ENCODE results near the gene GDPD4. TPM values are rescaled to one million over a fixed set of nuclear protein-coding genes. Genes with fewer than 3 reads are reported as not detected.

Gene GDPD4
- total RNA-seq, 2 experiments from 2014 or later: not detected

DNA sequence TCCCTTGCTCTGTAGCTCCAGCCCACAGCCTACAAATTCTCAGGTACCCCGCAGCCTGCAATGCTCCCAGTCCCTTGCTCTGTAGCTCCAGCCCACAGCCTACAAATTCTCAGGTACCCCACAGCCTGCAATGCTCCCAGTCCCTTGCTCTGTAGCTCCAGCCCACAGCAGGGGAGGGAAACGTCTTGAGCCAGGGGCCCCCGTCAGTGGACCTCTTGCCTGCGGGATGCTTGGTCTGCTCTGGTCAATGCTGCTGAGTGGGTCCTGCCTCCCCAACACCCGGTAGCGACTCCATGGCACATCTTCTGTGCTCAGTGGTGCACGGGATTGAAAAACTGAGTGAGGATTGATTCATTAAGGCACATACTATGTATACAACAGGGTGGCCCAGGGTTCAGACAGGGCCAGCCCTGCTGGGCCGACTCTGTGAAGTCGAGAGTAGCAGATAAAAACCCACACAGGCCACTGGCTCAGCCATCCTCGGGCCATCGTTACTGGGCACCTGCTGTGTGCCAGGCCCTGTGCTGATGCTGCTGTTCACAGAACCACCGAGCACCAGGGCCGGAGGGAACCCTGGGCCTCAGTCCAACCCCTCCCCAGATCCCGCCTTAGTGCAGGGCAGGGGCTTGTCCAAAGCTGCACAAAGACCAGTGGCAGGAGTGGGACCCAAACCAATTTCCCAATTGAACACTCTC lies 103.7 kb downstream of the GDPD4 start:
- TF ChIP-seq, protein P1, sequence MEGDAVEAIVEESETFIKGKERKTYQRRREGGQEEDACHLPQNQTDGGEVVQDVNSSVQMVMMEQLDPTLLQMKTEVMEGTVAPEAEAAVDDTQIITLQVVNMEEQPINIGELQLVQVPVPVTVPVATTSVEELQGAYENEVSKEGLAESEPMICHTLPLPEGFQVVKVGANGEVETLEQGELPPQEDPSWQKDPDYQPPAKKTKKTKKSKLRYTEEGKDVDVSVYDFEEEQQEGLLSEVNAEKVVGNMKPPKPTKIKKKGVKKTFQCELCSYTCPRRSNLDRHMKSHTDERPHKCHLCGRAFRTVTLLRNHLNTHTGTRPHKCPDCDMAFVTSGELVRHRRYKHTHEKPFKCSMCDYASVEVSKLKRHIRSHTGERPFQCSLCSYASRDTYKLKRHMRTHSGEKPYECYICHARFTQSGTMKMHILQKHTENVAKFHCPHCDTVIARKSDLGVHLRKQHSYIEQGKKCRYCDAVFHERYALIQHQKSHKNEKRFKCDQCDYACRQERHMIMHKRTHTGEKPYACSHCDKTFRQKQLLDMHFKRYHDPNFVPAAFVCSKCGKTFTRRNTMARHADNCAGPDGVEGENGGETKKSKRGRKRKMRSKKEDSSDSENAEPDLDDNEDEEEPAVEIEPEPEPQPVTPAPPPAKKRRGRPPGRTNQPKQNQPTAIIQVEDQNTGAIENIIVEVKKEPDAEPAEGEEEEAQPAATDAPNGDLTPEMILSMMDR (IDR thresholded peaks at IDR 0.05): no peak
- no peaks in the 10 kb centered on the region for H3K9me3 Mint-ChIP-seq
- H3K4me3 Mint-ChIP-seq: no peak overlapping the region
- H3K27me3 Mint-ChIP-seq: no peaks in the 10 kb centered on the region
- intact Hi-C loops (cut with micrococcal nuclease): no loop called here
- DNase-seq: no peak
- no peaks in the 10 kb centered on the region for H3K36me3 Mint-ChIP-seq (ENCODE audit: low read depth)
- H3K27ac Mint-ChIP-seq: no peak overlapping the region
- ChIA-PET POLR2A (no interaction called here), CTCF (interaction anchor here (0.9 to 2.6 kb wide), 4 partner anchors 10 to 421 kb away, joined by 3 to 10 read pairs (median 4); partner anchors contain the start of gene MYO7A)
- no peak for ATAC-seq
- H3K4me1 Mint-ChIP-seq (ENCODE audit: low read depth): no peaks in the 10 kb centered on the region

DNA sequence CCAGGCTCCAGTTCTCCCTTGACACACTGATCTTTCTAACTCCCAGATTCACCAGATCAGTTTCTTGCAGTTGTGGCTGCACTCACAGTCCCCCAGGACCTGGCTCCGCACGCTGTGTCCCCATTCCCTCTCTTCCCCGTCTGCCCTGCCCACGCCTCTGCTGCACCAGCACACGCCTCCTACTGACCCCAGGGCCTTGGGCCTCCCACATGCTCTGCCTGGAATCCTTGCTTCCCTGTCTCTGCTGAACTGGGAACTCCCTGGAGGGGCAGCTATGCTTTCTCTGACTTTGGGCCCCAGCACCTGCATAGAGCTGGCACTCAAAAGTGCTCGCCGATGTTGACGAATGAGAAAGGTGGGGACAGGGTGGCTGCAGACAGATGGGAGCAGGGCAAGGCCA lies 104.5 kb downstream of the GDPD4 start:
- TF ChIP-seq, protein P1 (IDR thresholded peaks at IDR 0.05): no peak
- ChIA-PET POLR2A (no interaction called here), CTCF (interaction anchor here (1.1 to 2.7 kb wide), 4 partner anchors 10 to 422 kb away, joined by 3 to 13 read pairs (median 4); partner anchors contain the start of gene MYO7A)
- no peak overlapping the region for H3K27ac Mint-ChIP-seq
- intact Hi-C loops (cut with micrococcal nuclease): no loop called here
- H3K4me1 Mint-ChIP-seq (ENCODE audit: low read depth): no peaks in the 10 kb centered on the region
- no peak overlapping the region for H3K4me3 Mint-ChIP-seq
- H3K36me3 Mint-ChIP-seq (ENCODE audit: low read depth): no peaks in the 10 kb centered on the region
- H3K27me3 Mint-ChIP-seq: no peaks in the 10 kb centered on the region
- ATAC-seq (no peak), DNase-seq (no peak)
- no peaks in the 10 kb centered on the region for H3K9me3 Mint-ChIP-seq

DNA sequence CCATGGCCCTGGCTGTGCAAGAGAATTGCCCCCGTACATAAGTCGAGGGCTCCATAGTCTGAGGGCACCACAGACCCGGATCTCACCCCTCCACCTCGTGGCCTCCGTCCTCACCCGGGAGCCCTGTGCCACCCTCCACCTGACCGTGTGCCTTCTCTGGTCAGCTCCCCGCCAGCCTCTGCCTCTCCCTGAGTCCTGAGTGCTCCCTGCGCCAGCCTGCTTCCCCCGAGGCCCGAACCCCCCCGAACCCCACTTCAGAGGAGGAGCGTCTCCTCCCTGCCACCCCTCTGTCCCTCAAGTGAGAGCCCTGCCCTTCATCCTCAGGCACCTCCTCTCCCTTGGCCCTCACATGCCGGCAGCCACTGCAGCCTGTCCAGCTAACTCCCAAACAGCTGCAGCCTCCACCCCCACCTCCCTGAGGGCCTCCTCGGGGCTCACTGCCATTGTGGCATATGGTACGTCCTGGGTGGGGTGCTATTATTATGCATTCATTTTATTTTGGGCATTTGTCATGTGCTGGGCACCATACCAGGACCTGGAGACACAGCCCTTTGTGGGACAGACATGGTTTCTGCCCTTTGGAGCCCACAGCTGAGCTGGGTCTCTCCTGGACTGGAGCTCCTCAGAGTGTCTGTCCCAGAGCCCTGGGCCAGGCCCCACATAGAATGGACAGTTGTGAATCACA lies 106.3 kb downstream of the GDPD4 start:
- ChIA-PET CTCF (interaction anchor here (0.8 to 2.7 kb wide), 5 partner anchors 68 to 353 kb away, joined by 3 to 13 read pairs (median 5); partner anchors contain the start of gene MYO7A), POLR2A (no interaction called here)
- H3K9me3 Mint-ChIP-seq: no peaks in the 10 kb centered on the region
- no peaks in the 10 kb centered on the region for H3K36me3 Mint-ChIP-seq (ENCODE audit: low read depth)
- no peaks in the 10 kb centered on the region for H3K27me3 Mint-ChIP-seq
- TF ChIP-seq, protein P1 (IDR thresholded peaks at IDR 0.05): no peak
- no peak overlapping the region for H3K4me3 Mint-ChIP-seq
- H3K4me1 Mint-ChIP-seq (ENCODE audit: low read depth): no peaks in the 10 kb centered on the region
- intact Hi-C loops (cut with micrococcal nuclease): no loop called here
- DNase-seq: no peak
- ATAC-seq: no peak
- no peak overlapping the region for H3K27ac Mint-ChIP-seq

GRCh38 chr11:77193911-77194830 lies 107.3 kb downstream of the GDPD4 start:
- intact Hi-C loops (cut with micrococcal nuclease): loop anchor here (5.0 kb wide), 1 partner anchor 353 kb away; no protein-coding TSS in a partner anchor
- TF ChIP-seq, protein P1 (IDR thresholded peaks at IDR 0.05): no peak
- Mint-ChIP-seq H3K36me3 (ENCODE audit: low read depth) (no peaks in the 10 kb centered on the region), H3K4me1 (ENCODE audit: low read depth) (no peaks in the 10 kb centered on the region), H3K4me3 (no peak overlapping the region), H3K27ac (no peak overlapping the region), H3K9me3 (no peaks in the 10 kb centered on the region), H3K27me3 (no peaks in the 10 kb centered on the region)
- DNase-seq (no peak), ATAC-seq (no peak)
- POLR2A ChIA-PET: no interaction called here
- CTCF ChIA-PET: interaction anchor here (0.6 to 2.7 kb wide), 9 partner anchors 20 to 354 kb away, joined by 3 to 13 read pairs (median 3); partner anchors contain the start of gene MYO7A
